ENCODE results near the gene ING2.
A peak's percentile ranks its signal among the peaks of the same experiment; 100 is the strongest.

The ING2 gene

DNA sequence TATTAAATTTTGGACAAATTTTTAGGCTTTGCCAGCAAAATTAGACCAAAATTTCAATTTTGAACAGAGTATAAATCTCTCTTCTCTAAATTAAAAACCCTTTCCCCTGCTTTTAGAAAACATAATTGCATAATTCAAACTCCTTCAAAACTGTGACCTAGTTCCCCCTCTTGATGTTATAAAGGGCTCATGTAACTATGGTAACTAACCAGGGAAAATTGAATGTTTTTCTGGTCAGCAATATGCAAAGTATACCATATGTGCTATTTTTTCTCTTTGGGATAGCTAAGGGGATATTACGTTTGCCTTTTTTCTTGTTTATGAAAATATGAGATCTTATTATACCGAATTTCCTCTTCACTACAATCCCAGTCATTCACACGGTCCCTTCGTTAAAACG lies 5.1 kb upstream of the ING2 start:
- no peak for DNase-seq

DNA sequence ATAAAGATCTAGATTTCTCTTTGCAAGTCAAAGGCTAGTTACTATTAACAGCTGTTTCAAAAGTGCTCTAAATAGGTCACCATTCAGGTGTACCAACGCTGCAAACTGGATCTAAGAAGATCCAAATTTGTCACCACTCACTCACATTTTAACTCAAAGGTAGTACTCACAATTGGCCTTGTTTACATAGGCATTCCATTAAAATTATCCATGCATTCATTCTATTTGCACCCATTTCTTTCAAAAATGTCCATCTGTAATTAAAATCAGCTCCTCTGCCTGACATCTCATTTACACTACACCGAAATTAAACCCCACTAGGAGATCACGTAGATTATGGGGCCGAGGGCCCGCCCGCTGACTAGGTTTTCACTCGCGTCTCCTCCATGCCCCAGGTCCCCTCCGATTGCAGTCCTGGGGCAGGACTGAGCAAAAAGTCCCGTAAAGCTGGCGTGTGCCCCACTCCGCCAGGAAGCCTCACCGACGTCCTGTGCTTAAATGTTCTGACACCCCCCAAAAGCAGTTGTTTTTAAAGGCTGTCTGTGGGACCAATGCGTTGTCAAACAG lies 1.3 kb upstream of the ING2 start:
- DNase-seq = no peak

DNA sequence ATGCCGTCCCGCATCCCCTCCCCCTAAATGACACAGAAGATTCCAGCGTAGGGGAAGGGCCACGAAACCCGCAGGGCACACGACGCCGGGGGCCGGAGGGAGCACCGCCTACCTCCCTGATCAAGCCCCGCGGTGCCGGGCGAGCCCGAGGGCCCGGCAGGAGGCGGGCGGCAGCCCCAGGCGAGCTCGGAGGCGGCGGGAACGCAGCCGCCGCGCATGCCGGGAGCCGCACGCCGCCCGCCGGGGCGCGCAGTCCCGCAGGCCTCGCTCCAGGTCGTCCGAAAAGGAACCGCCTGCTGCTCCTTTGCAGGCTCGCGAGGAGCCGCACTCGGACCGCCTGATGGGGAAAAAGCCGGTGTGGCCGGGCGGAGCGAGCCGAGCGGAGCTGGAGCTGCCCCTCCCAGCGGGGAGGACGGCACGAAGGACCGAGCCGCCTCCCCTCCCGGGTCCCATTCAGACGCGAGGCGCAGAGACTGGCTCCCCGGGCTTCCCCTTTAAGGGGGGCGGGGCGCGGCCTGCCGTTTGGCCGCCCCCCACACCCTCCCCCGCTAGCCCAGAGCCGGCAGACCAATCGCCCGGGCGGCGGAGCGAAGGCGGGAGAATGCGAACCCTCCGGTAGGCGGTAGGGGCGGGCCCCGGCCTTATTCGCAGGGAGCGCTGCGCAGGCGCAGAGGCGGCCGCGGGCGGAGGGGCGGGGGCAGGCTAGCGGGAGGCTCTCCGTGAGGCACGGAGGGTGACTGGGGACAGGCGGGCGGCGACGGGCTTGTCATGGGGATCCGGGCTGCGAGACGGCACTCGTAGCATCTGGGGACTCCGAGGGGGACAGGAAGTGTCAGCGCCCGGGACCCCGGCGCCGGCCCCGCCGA lies 561 bp upstream of the ING2 start:
- DNase-seq = peak; percentile 68

DNA sequence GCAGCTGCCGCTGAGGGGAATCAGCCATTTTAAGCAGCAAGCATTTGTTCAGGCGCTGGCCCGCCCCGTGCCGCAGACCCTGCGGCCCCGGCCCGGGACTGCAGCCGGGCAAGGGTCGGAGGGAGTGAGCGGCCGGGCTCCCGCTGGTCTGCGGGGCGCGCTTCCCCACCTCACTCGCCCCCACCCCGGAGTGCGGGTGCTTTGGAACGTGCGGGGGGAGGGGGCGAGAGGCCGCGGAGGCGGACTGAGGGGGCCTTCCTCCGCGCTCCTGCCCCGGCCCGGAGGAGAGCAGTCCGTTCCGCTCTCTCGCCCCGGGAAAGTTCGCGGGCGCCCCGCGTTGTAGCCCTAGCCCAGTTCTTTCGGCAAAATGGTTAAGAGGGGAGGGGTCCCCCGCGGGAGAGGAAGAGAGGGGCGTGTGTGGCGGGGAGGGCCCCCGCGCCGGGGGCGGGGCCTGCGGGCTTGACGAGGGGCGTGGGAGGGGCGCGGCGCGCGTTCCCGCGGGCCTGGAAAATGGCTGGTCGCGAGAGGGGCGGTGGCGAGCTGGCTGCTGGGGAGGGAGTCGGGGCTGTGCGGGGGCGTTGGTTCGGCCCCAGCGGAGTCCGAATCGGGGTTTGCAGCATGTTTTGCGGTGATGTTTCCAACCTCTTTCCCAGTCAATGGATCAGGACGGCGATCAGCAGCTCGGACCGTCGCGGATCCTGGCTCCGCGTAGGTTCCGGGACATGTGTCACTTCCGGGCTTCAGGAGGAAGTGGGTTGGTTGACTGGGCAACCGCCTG lies 942 bp downstream of the ING2 start:
- DNase-seq = peak; percentile 37

DNA sequence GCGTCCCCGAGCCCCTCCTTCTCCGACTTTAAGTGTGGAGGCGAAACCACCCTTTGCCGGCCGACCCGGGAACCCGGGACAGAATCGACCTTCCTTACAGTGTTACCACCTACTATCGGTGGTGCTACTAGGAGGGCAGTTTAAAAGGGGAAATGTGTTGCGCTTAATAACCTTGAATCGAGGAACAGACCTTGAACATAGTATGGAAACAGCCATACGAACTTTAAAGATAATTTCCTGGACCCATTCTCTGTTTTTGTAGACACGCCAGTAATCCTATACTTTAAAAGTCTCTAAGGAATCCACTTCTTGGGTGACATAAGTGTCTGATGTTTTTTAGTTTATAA lies 1.5 kb downstream of the ING2 start:
- DNase-seq = no peak

DNA sequence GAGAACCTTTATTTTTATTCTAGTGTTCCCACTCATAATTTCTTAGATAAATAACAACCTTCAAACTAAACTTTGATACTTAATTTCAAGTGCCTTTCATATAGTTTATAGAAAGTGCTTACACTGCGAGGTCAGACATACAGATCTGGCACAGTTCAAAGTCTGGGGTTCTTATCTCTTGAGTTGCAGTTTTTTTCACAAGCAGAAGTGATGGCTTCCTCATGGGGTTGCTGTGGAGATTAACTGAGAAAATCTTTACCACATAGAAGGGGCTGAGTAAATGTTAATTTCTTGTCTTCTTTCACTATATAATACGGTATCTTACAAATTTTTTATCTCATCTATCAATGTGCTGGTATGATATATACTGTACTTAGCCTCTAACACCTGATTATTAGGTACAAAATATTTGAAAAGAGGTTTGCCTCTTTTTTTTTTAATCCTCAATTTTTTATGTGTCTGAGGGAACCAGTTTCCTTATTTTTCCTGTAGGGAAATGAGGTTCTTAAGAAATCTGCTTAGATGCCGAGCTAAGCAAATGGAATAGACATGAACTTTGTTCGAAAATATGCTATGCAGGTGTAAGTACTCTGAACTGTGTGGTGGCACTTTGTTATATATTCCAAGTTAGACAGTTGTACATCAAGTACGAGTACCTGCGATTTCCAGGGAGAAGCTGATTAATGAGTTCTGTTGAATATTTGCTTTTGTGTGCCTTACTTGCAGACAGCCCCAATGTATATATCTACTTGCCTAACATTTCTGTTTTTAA lies 3.3 kb downstream of the ING2 start:
- no peak for DNase-seq

DNA sequence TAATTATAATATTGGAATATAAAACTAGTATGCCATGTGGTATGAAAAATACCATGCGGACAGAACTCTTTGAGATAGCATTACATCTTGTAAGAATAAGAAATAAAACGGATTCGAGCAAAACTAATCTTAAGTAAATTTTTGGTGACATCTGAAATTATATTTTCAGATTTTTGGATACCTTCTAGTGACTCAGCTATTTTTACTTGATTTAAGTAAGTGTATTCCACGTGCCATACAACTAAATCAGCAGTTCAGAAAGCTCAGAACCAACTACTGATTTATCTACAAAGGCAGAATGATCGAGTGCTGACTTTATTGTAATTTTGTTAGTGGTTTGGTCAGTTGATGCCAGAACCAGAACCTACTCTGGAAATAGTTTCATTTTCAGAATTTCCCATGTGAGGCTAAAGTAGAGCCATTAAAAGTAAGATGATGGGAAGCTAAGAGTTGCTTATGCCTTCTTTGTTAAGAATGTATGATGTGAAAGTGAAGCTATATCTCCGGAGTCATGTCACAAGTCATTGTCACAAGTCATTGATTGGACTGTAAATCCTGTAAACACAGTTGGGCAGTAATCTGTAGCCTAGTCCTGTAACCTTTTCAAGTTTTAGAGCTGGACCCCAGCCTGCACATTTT lies 4.0 kb downstream of the ING2 start:
- no peak for DNase-seq

DNA sequence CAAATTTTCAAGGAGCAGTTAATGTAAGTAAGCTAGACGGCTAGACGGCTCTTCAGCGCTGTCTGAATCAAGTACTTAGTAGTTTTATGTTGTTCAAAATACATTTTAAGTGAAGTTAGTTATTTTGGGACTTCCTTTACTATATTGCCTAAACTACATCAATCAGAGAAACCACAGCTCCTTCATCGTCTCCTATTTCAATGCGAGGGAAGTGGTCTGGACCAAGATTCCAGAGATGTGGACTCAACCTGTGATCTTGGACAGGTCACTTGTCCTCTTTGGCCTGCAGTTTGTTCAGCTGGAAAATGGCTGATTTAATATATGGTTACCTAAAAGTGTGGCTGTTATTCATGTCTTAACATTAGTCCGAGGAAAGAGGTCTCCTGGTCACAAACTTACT lies 10.6 kb downstream of the ING2 start:
- DNase-seq = no peak

DNA sequence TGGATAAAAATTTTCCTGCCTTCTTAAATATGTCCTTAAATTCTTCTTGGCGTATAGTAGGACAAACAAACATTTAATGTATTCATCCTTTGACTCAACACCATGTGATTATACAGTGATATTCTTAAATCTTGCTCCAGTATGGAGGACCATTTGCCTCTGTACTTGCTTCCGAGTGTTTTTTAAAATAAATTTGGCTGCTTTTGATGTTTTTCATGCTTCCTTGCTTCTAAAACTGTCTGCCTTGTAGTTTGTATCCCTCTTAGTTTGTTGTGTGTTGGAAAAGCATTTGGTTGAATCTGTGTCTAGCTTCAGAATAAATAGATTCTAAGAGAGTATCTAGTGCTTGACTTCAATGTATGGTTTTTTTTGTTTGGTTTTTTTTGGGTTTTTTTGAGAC lies 12.3 kb downstream of the ING2 start:
- DNase-seq = no peak

DNA sequence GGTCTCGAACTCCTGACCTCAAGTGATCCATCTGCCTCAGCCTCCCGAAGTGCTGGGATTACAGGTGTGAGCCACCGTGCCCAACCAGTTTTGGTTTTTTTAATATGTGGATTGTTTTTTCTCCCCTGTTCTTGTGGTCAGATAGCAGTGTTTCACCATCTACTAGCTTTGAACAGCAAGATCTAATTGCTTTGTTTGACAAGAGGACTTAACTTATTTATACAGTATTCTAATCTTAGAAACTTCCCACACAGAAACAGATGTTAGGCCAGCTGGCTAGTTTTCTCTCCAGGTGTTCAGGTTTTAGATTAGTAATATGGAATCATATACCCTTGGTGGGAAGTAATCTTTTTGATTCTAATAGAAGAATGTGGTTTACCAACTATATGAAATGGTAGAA lies 12.9 kb downstream of the ING2 start:
- DNase-seq = no peak

DNA sequence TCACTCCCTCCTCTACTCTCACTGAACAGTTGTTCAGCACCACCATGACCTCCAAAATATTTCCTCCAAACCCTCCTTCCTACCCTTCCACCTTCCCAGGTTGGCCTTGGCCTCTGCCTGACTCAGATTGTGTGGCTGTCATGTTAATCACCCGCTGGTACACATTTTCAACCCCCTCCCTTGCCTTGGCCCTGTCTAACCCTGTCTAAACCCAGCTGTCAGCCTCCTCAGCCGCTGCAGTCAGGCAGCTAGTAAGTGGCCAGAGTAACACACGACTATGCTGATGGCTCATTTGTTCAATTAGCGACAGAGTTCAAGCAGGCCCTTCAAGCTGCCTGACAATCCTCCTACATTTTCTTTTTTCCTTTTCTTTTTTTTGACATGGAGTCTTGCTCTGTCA lies 18.0 kb downstream of the ING2 start:
- DNase-seq = no peak

DNA sequence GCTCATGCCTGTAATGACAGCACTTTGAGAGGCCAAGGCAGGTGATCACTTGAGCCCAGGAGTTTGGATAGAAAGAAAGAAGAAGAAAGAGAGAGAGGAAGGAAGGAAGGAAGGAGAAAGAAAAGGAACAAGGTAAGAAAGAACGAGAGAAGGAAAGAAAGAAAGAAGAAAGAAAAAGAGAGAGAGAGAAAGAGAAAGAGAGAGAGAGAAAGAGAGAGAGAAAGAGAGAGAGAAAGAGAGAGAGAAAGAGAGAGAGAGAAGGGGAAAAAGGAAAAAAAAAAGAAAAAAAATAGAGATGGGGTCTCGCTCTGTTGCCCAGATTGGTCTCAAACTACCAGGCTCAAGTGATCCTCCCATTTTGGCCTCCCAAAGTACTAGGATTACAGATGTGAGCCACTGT lies 22.5 kb downstream of the ING2 start:
- DNase-seq = no peak

DNA sequence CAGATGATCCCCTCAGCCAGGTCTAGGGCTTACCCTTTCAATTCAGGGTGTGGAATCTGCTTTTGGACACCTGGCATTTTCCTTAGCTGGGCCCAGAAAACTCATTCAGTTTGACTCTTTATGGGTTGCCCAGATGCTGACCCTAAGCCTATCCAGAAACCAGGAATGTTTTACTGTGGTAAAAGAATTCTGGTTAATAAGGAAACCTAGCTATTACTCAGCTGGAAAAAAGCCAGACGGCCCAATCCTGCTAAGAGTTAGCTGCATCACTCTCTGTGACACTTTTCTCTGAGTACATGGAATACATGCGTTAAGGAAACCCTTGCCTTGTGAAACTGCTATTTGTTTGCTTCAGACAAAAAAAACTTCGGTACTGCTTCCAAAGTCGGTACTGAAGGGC lies 28.0 kb downstream of the ING2 start:
- DNase-seq = peak; percentile 7

DNA sequence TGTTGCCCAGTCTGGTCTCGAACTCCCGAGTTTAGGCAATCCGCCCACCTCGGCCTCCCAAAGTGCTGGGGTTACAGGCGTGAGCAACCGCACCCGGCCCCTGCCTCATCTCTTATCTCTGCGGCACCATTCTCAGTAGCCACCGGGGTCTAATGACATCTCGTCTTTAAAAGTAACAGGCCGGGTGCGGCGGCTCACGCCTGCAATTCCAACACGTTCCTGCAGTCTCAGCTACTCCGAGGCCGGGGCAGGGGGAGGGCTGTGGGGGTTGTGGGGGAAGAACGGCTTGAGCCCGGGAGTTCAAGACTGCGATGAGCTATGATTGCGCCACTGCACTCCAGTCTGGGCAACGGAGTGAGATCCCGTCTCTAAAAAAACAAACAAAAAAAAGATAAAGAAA lies 28.8 kb downstream of the ING2 start:
- no peak for DNase-seq

DNA sequence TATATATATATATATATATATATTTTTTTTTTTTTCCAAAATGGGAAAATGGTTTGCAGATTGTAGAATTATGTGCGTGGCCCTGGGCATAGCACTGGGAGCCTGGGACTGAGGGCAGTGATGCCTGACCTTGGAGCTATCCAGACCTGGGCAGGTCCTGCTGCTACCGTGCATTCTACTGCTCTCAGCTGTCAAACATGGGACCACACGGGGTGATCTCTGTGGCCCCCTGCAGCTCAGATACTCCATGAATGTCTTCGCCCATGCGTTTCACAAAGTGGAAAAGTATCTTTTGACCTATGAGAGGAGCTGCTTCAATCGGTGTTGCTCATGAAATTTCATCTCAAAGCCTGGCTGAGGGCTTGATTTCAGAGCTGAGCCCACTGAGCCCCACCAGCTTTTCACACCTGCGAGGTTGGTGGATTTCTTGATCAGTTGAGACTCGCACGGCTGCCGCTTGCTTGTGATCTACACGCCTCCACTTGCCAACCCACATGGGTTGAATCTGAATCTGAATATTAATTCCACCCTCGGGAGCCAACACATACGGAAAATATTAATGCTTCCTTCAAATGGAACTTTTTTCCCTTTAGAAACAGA lies 35.7 kb downstream of the ING2 start:
- no peak for DNase-seq

DNA sequence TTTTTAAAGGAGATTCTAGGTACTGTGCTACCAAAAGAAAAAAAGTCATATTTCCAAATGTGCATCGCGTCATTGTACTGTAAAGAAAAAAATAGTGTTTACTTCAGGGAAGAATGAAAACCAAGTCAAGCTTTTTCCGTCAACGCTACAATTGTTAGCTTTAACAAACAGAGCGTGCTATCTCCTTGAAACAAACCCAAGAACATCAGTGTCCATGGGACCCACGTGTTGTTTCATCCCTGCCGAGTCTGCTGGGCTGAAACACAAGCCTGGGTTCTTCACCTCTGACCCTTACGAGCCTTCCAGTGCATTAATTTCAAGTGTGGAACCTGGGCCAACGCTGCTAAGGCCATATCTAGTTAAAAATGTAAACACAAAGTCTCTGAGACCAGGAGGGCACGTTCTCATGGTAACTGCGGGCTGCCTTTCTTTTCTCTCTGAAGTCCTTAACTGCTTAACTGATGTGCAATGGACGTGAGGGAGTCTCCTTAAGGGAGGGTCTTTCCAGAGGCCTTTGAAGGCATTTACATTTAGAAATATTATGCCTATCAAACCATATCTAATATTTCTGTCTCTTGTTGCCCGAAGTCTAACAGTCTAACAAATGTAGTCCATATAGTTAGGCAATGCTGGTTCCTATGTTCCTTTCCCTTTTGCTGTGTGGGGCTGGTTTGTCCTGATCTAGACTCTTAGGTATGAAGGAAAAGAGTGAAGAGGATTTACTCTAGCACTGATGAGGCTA lies 36.3 kb downstream of the ING2 start:
- DNase-seq = no peak

DNA sequence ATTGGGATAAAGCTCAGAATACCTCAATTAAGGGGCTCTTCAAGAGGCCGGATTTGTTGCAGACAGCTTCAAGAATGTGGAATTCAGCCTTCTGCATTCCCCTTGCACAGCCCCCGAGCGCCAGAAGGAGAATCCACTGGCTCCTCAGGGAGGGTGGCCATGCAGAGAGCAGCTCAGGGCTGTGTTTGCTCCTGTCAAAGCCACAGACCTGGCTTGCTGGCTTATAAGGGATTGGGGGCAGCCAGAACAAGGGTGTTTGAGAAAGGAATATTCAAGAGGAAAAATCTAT lies 36.8 kb downstream of the ING2 start:
- DNase-seq = no peak

DNA sequence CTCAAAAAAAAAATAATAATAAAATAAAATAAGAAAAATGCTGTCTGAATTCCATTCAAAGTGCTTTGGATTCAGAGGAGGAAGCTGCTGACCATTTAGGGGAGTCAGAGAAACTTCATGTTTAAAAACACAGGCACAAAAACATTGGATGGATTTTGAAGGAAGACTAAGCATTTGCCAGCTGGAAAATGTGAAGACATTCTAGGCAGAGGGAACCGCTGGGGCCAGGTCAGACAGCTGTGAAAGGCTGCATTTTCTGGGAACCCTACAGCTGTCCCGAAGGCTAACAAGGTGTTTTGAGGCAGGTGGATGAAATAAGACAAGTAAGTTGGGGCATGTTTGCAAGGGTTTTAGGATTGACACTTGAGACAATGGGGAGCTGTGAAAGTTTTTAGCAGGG lies 38.6 kb downstream of the ING2 start:
- no peak for DNase-seq

DNA sequence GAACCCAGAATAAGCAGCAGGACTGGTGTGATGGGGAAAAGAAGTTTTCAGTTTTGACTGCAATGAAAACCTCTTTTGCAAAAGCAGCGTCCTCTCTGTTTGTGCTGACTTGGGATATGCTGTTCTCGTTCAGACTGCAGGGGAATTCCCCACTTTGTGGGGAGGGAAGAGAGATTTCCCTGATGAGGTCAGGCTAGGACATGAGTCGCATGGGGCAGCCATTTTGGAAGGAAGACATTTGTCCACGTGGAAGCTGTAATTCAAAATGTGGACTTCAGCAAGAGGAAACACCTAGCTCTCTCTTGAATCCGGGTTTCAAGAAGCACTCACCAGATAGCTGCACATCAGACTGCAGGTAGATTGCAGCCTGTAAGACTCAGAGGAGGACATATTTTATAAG lies 39.3 kb downstream of the ING2 start:
- no peak for DNase-seq

DNA sequence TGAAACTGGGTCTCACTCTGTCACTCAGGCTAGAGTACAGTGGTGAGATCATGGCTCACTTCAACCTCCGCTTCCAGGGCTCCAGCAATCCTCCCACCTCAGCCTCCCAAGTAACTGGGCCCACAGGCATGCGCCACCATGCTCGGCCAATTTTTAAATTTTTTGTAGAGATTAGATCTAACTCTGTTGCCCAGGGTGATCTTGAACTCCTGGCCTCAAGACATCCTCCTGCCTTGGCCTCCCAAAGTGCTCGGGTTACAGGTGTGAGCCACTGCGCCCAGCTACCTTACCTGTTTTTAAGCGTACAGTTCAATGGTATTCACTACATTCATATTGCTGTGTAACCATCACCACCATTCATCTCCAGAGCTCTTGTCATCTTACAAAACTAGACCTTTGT lies 41.5 kb downstream of the ING2 start:
- no peak for DNase-seq

DNA sequence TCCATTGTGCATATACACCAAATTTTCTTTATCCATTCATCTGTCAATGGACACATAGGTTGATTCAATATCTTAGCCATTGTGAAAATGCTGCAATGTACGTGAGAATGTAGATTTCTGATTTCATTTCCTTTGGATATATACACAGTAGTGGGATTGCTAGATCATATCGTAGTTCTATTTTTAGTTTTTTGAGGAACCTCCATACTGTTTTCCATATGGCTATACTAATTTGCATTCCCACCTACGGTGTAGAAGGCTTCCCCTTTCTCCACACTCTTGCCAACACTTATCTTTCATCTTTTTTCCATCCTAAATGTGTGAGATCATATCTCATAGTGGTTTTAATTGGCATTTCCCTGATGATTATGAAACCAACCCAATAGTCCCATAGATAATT lies 43.4 kb downstream of the ING2 start:
- no peak for DNase-seq

Measured in T1000 (cell line).